Measurements from ENCODE around the gene EIF1.

Gene EIF1

DNA sequence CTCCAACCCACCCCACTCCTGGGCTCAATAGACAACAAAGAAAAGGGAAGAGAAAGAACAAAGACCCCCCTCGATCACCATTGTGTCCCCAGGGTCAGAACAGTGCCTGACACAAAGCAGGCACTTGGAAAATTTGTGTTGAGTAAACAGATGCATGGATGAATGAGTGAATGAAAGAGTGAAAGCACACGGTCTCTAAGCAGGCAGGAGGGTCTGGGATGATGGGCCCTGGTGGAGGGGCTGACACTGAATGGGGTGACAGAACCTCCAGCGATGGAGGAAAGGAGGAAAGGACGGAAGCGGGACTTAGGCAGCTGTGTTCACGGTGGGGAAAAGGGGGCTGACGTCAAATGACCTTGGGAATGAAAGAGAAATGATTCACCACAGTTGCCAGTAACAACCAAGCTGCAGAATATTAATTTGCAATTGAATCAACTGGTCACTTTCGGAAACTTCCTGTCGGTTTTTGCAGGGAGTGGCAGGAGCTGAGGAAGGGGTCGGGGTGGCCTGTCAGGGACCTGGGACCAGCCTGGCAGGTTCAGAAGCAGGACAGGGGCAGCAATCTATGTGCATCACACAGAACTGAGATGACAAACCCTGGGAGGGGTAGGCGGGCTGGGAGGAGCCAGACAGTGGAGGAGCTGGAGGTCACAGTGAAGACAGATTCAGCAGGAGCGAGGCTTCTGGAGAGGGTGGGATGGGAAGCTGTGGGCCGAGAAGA is 16.7 kb downstream of the EIF1 start:
- DNase-seq (ENCODE audit: low spot score), result peak; percentile 48

DNA sequence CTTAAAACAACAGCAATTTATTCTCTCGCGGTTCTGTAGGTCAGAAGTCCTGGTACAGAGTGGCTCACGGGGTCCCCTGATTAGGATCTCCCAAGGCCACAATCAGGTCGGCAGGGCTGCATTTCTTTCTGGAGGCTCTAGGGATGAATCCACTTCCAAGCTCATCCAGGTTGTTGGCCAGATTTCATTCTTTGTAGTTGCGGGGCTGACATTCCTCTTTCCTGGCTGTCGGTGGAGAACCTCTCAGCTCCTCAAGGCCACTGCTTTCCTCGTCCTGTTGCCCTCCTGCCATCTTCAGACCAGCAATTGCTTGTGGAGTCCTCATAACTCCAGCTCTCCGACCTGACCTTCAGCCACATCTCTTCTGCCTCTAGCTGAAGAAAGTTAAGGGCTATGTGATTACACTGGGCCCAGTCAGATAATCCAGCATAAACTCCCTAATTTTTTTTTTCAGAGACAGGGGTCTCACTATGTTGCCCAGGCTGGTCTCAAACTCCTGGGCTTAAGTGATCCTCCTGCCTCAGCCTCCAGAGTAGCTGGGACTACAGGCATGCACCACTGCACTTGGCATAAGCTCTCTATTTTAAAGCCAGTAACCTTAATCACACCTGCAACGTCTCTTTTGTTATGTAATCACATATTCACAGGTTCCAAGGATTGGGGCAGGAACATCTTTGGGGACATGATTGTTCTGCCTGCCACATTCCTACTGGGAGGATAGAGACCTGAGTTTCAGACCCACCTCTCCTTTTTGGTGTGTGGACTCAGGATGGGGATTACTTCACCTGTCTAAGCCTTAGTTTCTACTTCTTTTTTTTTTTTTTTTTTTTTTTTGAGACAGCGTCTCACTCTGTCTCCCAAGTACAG is 19.4 kb downstream of the EIF1 start:
- WGBS, 2 donors (ENCODE audit: extremely low coverage in 2 of 2, insufficient read length in 2 of 2, insufficient replicate concordance in 1 of 2), result no CpG with 5 or more reads among the region's 10 CpGs

More for the DNA sequence above, 16.7 kb downstream of the EIF1 start:
- Histone ChIP-seq H3K9me3 (replicated peaks in 1 of 2; ENCODE audit: control insufficient read depth in 2 of 2, insufficient read depth in 1 of 2, low read depth in 1 of 2, low read length in 2 of 2) (peaks cover 0 to 2% of the 10 kb centered on the region in 2 donors), H2BK120ac (ENCODE audit: low read depth, low read length) (no peak overlapping the region), H3K23ac (ENCODE audit: low read depth, low read length, poor library complexity) (no peak overlapping the region), H2AFZ (ENCODE audit: low read length) (peak overlapping the region; percentile 13), H3K4me1 (ENCODE audit: control insufficient read depth in 2 of 2, insufficient read depth in 1 of 2, low read depth in 1 of 2, low read length in 2 of 2) (peaks cover 9 to 19% of the 10 kb centered on the region in 2 donors), H3K36me3 (replicated peaks in 1 of 2; ENCODE audit: control insufficient read depth in 2 of 2, insufficient read depth in 2 of 2, low read length in 2 of 2) (no peaks in the 10 kb centered on the region), H3K27me3 (ENCODE audit: control insufficient read depth in 3 of 3, insufficient read depth in 3 of 3, low read depth in 1 of 3, low read length in 3 of 3) (no peaks in the 10 kb centered on the region), H3K4ac (ENCODE audit: low read length) (no peak overlapping the region), H4K8ac (ENCODE audit: low read depth, low read length) (no peak overlapping the region), H3K9ac (ENCODE audit: low read depth, low read length, poor library complexity) (no peak overlapping the region), H2BK5ac (ENCODE audit: low read length) (no peak overlapping the region), H3K27ac (replicated peaks; ENCODE audit: low read length) (no peak overlapping the region), H3K18ac (ENCODE audit: low read length) (no peak overlapping the region), H2BK15ac (ENCODE audit: low read length) (no peak overlapping the region), H4K91ac (ENCODE audit: low read depth, low read length, poor library complexity) (no peak overlapping the region), H3K4me3 (ENCODE audit: low read length in 2 of 2) (no peak overlapping the region), H2BK12ac (ENCODE audit: low read length) (no peak overlapping the region), H3K14ac (ENCODE audit: low read length) (no peak overlapping the region), H2AK5ac (ENCODE audit: low read depth, low read length) (peak overlapping the region; percentile 21), H3K4me2 (ENCODE audit: insufficient read depth, low read length, poor library complexity, severe bottlenecking) (no peak overlapping the region), H3K79me1 (ENCODE audit: low read depth, low read length) (no peaks in the 10 kb centered on the region)
- WGBS, 2 donors (ENCODE audit: extremely low coverage in 2 of 2, insufficient read length in 2 of 2, insufficient replicate concordance in 1 of 2), result no CpG with 5 or more reads among the region's 13 CpGs

DNA sequence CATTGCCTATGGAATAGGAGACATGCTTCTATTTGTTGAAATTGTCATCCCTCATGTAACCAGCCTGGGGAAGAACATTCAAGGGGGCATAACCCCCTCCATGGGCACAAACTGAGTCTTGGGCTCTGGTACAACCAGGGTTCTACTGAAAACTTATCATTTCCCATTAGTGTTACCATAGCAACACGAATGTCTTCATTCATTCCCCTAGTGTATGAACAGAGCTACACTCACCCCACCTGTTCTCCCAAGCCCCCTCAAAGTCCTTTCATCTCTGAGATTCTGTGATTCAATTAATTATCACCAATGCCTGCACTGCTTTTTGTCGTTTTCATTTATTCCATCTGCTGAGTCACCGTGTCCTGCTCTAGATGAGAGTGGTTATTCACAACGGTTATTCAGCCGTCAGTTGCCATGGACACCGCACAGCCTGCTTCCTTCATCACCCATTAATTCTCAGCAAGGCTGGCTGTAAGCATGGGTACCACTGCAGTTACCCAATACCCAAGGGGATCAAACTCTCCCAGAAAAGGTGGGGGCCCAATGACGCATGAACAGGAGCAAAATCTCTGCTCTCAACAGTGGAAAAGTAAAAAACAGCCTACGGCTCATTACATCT is 21.9 kb downstream of the EIF1 start:
- H3K36me3 ChIP-seq (replicated peaks in 1 of 2; ENCODE audit: control insufficient read depth in 2 of 2, insufficient read depth in 2 of 2, low read length in 2 of 2), result no peaks in the 10 kb centered on the region
- H3K4ac ChIP-seq (ENCODE audit: low read length), result no peak overlapping the region
- no peak overlapping the region for H3K9ac ChIP-seq (ENCODE audit: low read depth, low read length, poor library complexity)
- H2BK15ac ChIP-seq (ENCODE audit: low read length), result no peak overlapping the region
- no peak overlapping the region for H3K23ac ChIP-seq (ENCODE audit: low read depth, low read length, poor library complexity)
- no peak overlapping the region for H4K91ac ChIP-seq (ENCODE audit: low read depth, low read length, poor library complexity)
- no peaks in the 10 kb centered on the region for H3K79me1 ChIP-seq (ENCODE audit: low read depth, low read length)
- no peak overlapping the region for H2BK120ac ChIP-seq (ENCODE audit: low read depth, low read length)
- H2AK5ac ChIP-seq (ENCODE audit: low read depth, low read length), result no peak overlapping the region
- H3K18ac ChIP-seq (ENCODE audit: low read length), result no peak overlapping the region
- peaks cover 0 to 2% of the 10 kb centered on the region in 2 donors for H3K9me3 ChIP-seq (replicated peaks in 1 of 2; ENCODE audit: control insufficient read depth in 2 of 2, insufficient read depth in 1 of 2, low read depth in 1 of 2, low read length in 2 of 2)
- no peak overlapping the region for H2BK5ac ChIP-seq (ENCODE audit: low read length)
- no peak overlapping the region for H3K4me2 ChIP-seq (ENCODE audit: insufficient read depth, low read length, poor library complexity, severe bottlenecking)
- H2BK12ac ChIP-seq (ENCODE audit: low read length), result no peak overlapping the region
- H3K27ac ChIP-seq (replicated peaks; ENCODE audit: low read length), result no peak overlapping the region
- no peak overlapping the region for H3K4me3 ChIP-seq (ENCODE audit: low read length in 2 of 2)
- H3K27me3 ChIP-seq (ENCODE audit: control insufficient read depth in 3 of 3, insufficient read depth in 3 of 3, low read depth in 1 of 3, low read length in 3 of 3), result no peaks in the 10 kb centered on the region
- no peak overlapping the region for H4K8ac ChIP-seq (ENCODE audit: low read depth, low read length)
- H3K14ac ChIP-seq (ENCODE audit: low read length), result no peak overlapping the region
- WGBS, 2 donors (ENCODE audit: extremely low coverage in 2 of 2, insufficient read length in 2 of 2, insufficient replicate concordance in 1 of 2), result no CpG with 5 or more reads among the region's 8 CpGs
- H3K4me1 ChIP-seq (ENCODE audit: control insufficient read depth in 2 of 2, insufficient read depth in 1 of 2, low read depth in 1 of 2, low read length in 2 of 2), result peaks cover 4 to 17% of the 10 kb centered on the region in 2 donors
- H2AFZ ChIP-seq (ENCODE audit: low read length), result no peak overlapping the region
- no peak for DNase-seq (ENCODE audit: low spot score)

More for the DNA sequence above, 19.4 kb downstream of the EIF1 start:
- no peak overlapping the region for H3K9ac ChIP-seq (ENCODE audit: low read depth, low read length, poor library complexity)
- H4K8ac ChIP-seq (ENCODE audit: low read depth, low read length), result no peak overlapping the region
- DNase-seq (ENCODE audit: low spot score), result no peak
- no peak overlapping the region for H3K4me3 ChIP-seq (ENCODE audit: low read length in 2 of 2)
- no peak overlapping the region for H3K14ac ChIP-seq (ENCODE audit: low read length)
- H3K27me3 ChIP-seq (ENCODE audit: control insufficient read depth in 3 of 3, insufficient read depth in 3 of 3, low read depth in 1 of 3, low read length in 3 of 3), result no peaks in the 10 kb centered on the region
- no peak overlapping the region for H2AFZ ChIP-seq (ENCODE audit: low read length)
- no peaks in the 10 kb centered on the region for H3K79me1 ChIP-seq (ENCODE audit: low read depth, low read length)
- no peak overlapping the region for H3K18ac ChIP-seq (ENCODE audit: low read length)
- no peak overlapping the region for H2BK12ac ChIP-seq (ENCODE audit: low read length)
- no peak overlapping the region for H2AK5ac ChIP-seq (ENCODE audit: low read depth, low read length)
- no peak overlapping the region for H3K23ac ChIP-seq (ENCODE audit: low read depth, low read length, poor library complexity)
- no peak overlapping the region for H3K4ac ChIP-seq (ENCODE audit: low read length)
- H3K4me2 ChIP-seq (ENCODE audit: insufficient read depth, low read length, poor library complexity, severe bottlenecking), result no peak overlapping the region
- H2BK120ac ChIP-seq (ENCODE audit: low read depth, low read length), result no peak overlapping the region
- H3K27ac ChIP-seq (replicated peaks; ENCODE audit: low read length), result no peak overlapping the region
- H2BK15ac ChIP-seq (ENCODE audit: low read length), result no peak overlapping the region
- no peaks in the 10 kb centered on the region for H3K36me3 ChIP-seq (replicated peaks in 1 of 2; ENCODE audit: control insufficient read depth in 2 of 2, insufficient read depth in 2 of 2, low read length in 2 of 2)
- peaks cover 0 to 2% of the 10 kb centered on the region in 2 donors for H3K9me3 ChIP-seq (replicated peaks in 1 of 2; ENCODE audit: control insufficient read depth in 2 of 2, insufficient read depth in 1 of 2, low read depth in 1 of 2, low read length in 2 of 2)
- peaks cover 11 to 25% of the 10 kb centered on the region in 2 donors for H3K4me1 ChIP-seq (ENCODE audit: control insufficient read depth in 2 of 2, insufficient read depth in 1 of 2, low read depth in 1 of 2, low read length in 2 of 2)
- H4K91ac ChIP-seq (ENCODE audit: low read depth, low read length, poor library complexity), result no peak overlapping the region
- H2BK5ac ChIP-seq (ENCODE audit: low read length), result no peak overlapping the region
